Ishikawa (cell line): ENCODE measurements around the gene CAPN6.

Source experiments
- CEBPB ChIP-seq: IDR thresholded peaks from 2 replicates; pipeline ENCODE4 v1.6.1; 2012
- CREB1 ChIP-seq: IDR thresholded peaks from 2 replicates; pipeline ENCODE4 v1.6.1; 2012; ENCODE audit warnings: low read depth
- EGR1 ChIP-seq: IDR thresholded peaks from 2 replicates; pipeline ENCODE4 v1.6.1; 2012
- EP300 ChIP-seq: IDR thresholded peaks from 2 replicates; pipeline ENCODE4 v1.6.1; 2012; ENCODE audit warnings: borderline replicate concordance
- FOXM1 ChIP-seq: IDR thresholded peaks from 2 replicates; pipeline ENCODE4 v1.6.1; 2012; ENCODE audit warnings: low read depth, borderline replicate concordance
- NFIC ChIP-seq: IDR thresholded peaks from 2 replicates; pipeline ENCODE4 v1.6.1; 2012
- RAD21 ChIP-seq: IDR thresholded peaks from 2 replicates; pipeline ENCODE4 v1.6.1; 2012; ENCODE audit warnings: low read depth
- TAF1 ChIP-seq: IDR thresholded peaks from 2 replicates; pipeline ENCODE4 v1.6.1; 2012; ENCODE audit warnings: low read depth, mild to moderate bottlenecking
- TCF12 ChIP-seq: IDR thresholded peaks from 2 replicates; pipeline ENCODE4 v1.6.1; 2012; ENCODE audit warnings: low read depth
- TEAD4 ChIP-seq: IDR thresholded peaks from 2 replicates; pipeline ENCODE4 v1.6.1; 2012
- USF1 ChIP-seq: IDR thresholded peaks from 2 replicates; pipeline ENCODE4 v1.6.1; 2012
- YY1 ChIP-seq: IDR thresholded peaks from 2 replicates; pipeline ENCODE4 v1.6.1; 2012; ENCODE audit warnings: low read depth
- TF ChIP-seq, protein P1 (sequence below): IDR thresholded peaks from 2 replicates; pipeline ENCODE4 v1.6.1; 2012; ENCODE audit warnings: low read depth, mild to moderate bottlenecking
- TF ChIP-seq, protein P2 (sequence below): IDR thresholded peaks from 2 replicates; pipeline ENCODE4 v1.6.1; 2012

DNA sequence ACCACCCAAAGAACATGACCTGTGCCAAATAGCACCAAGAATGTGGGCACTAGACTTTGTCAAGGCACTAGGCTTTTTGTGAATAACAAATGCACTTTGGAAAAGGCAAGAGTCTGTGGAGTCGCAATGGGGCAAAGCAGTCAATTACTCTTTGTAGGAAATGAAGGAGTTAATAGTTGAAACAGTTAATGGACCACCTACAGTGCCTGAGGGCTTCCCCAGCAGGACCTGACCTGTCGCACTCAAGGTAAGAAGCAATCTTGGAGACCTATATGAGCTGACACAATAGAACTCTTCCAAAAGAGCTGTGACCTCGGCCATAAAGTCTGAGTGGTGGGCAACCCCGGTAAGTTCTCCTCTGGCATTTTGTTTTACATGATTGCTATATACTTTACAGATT is 49.2 kb upstream of the CAPN6 start:
- TF ChIP-seq, protein P1, sequence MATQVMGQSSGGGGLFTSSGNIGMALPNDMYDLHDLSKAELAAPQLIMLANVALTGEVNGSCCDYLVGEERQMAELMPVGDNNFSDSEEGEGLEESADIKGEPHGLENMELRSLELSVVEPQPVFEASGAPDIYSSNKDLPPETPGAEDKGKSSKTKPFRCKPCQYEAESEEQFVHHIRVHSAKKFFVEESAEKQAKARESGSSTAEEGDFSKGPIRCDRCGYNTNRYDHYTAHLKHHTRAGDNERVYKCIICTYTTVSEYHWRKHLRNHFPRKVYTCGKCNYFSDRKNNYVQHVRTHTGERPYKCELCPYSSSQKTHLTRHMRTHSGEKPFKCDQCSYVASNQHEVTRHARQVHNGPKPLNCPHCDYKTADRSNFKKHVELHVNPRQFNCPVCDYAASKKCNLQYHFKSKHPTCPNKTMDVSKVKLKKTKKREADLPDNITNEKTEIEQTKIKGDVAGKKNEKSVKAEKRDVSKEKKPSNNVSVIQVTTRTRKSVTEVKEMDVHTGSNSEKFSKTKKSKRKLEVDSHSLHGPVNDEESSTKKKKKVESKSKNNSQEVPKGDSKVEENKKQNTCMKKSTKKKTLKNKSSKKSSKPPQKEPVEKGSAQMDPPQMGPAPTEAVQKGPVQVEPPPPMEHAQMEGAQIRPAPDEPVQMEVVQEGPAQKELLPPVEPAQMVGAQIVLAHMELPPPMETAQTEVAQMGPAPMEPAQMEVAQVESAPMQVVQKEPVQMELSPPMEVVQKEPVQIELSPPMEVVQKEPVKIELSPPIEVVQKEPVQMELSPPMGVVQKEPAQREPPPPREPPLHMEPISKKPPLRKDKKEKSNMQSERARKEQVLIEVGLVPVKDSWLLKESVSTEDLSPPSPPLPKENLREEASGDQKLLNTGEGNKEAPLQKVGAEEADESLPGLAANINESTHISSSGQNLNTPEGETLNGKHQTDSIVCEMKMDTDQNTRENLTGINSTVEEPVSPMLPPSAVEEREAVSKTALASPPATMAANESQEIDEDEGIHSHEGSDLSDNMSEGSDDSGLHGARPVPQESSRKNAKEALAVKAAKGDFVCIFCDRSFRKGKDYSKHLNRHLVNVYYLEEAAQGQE: no peak
- TF ChIP-seq NFIC: no peak
- no peak for TF ChIP-seq USF1
- TF ChIP-seq, protein P2, sequence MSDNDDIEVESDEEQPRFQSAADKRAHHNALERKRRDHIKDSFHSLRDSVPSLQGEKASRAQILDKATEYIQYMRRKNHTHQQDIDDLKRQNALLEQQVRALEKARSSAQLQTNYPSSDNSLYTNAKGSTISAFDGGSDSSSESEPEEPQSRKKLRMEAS: no peak
- no peak for TF ChIP-seq CEBPB
- no peak for TF ChIP-seq RAD21
- TF ChIP-seq EGR1: no peak
- no peak for TF ChIP-seq CREB1
- TF ChIP-seq EP300: no peak
- no peak for TF ChIP-seq TAF1
- no peak for TF ChIP-seq TCF12
- TF ChIP-seq YY1: no peak
- TF ChIP-seq TEAD4: no peak
- no peak for TF ChIP-seq FOXM1
